SK-N-SH treated with all-trans-retinoic acid at 6 μM for 48 hours (cell line): Measurements from ENCODE around the gene AQP12A.

Experiments
- ATAC-seq: fragments of 200-7000 bp; cut with Tn5 transposase; 3 replicates; pipeline ENCODE4 v1.9.1; 2020; ENCODE audit warnings: mild to moderate bottlenecking, moderate library complexity
- ARNTL ChIP-seq: fragments of 450-650 bp; formaldehyde crosslinking; IDR thresholded peaks from 2 replicates; pipeline ENCODE4 v1.5.0; 2020; ENCODE audit warnings: low read depth, mild to moderate bottlenecking, moderate library complexity, borderline replicate concordance
- BACH2 ChIP-seq: fragments of 250-450 bp; sonication (Bioruptor Pico); IDR thresholded peaks from 2 replicates; pipeline ENCODE4 v1.9.0; 2021; ENCODE audit warnings: mild to moderate bottlenecking, borderline replicate concordance
- CSDC2 ChIP-seq: fragments of 250-450 bp; sonication (Bioruptor Pico); IDR thresholded peaks from 2 replicates; pipeline ENCODE4 v1.5.0; 2020; ENCODE audit warnings: mild to moderate bottlenecking, moderate library complexity
- GLIS3 ChIP-seq: fragments of 250-450 bp; sonication (Bioruptor Pico); IDR thresholded peaks from 2 replicates; pipeline ENCODE4 v1.5.0; 2020; ENCODE audit warnings: mild to moderate bottlenecking, moderate library complexity
- ISL1 ChIP-seq: fragments of 250-450 bp; sonication (Bioruptor Pico); IDR thresholded peaks from 2 replicates; pipeline ENCODE4 v2.1.2; 2022; ENCODE audit warnings: mild to moderate bottlenecking, moderate library complexity
- OSR1 ChIP-seq: fragments of 250-450 bp; sonication (Bioruptor Pico); IDR thresholded peaks from 2 replicates; pipeline ENCODE4 v1.8.0; 2022; ENCODE audit warnings: moderate library complexity, mild to moderate bottlenecking, inconsistent platforms
- PATZ1 ChIP-seq: fragments of 250-450 bp; sonication (Bioruptor Pico); IDR thresholded peaks from 2 replicates; pipeline ENCODE4 v1.8.0; 2020; ENCODE audit warnings: mild to moderate bottlenecking, moderate library complexity, borderline replicate concordance
- PPARA ChIP-seq: fragments of 250-450 bp; sonication (Bioruptor Pico); IDR thresholded peaks from 2 replicates; pipeline ENCODE4 v1.5.0; 2020; ENCODE audit warnings: mild to moderate bottlenecking, borderline replicate concordance
- RARB ChIP-seq: fragments of 250-450 bp; sonication (Bioruptor Pico); IDR thresholded peaks from 2 replicates; pipeline ENCODE4 v1.8.0; 2021; ENCODE audit warnings: mild to moderate bottlenecking, moderate library complexity
- SNAI2 ChIP-seq: fragments of 250-450 bp; sonication (Bioruptor Pico); IDR thresholded peaks from 2 replicates; pipeline ENCODE4 v1.5.0; 2020; ENCODE audit warnings: mild to moderate bottlenecking, moderate library complexity
- TCF4 ChIP-seq: fragments of 250-450 bp; sonication (Bioruptor Pico); IDR thresholded peaks from 2 replicates; pipeline ENCODE4 v1.8.0; 2021; ENCODE audit warnings: mild to moderate bottlenecking, moderate library complexity, borderline replicate concordance
- TOX ChIP-seq: fragments of 250-450 bp; sonication (Bioruptor Pico); IDR thresholded peaks from 2 replicates; pipeline ENCODE4 v1.8.0; 2021; ENCODE audit warnings: mild to moderate bottlenecking, moderate library complexity, borderline replicate concordance
- ZC3H10 ChIP-seq: fragments of 250-450 bp; sonication (Bioruptor Pico); IDR thresholded peaks from 2 replicates; pipeline ENCODE4 v1.5.1; 2021; ENCODE audit warnings: mild to moderate bottlenecking, moderate library complexity
- ZFP3 ChIP-seq: fragments of 250-450 bp; sonication (Bioruptor Pico); IDR thresholded peaks from 2 replicates; pipeline ENCODE4 v1.5.0; 2020; ENCODE audit warnings: mild to moderate bottlenecking, moderate library complexity
- ZFP30 ChIP-seq: fragments of 450-650 bp; formaldehyde crosslinking; IDR thresholded peaks from 2 replicates; pipeline ENCODE4 v1.5.0; 2022; ENCODE audit warnings: mild to moderate bottlenecking, moderate library complexity
- ZNF565 ChIP-seq: fragments of 450-650 bp; formaldehyde crosslinking; conservative IDR thresholded peaks from 2 replicates; pipeline ENCODE4 v1.5.0; 2020; ENCODE audit warnings: low read depth, mild to moderate bottlenecking, moderate library complexity
- ZNF70 ChIP-seq: fragments of 450-650 bp; formaldehyde crosslinking; IDR thresholded peaks from 2 replicates; pipeline ENCODE4 v1.5.0; 2020; ENCODE audit warnings: mild to moderate bottlenecking, moderate library complexity
- ZNF8 ChIP-seq: fragments of 450-650 bp; formaldehyde crosslinking; IDR thresholded peaks from 2 replicates; pipeline ENCODE4 v1.5.0; 2020; ENCODE audit warnings: mild to moderate bottlenecking, moderate library complexity
- TF ChIP-seq, protein P1 (sequence below): fragments of 250-450 bp; sonication (Bioruptor Pico); IDR thresholded peaks from 2 replicates; pipeline ENCODE4 v1.5.1; 2021; ENCODE audit warnings: mild to moderate bottlenecking, moderate library complexity
- TF ChIP-seq, protein P2 (sequence below): fragments of 250-450 bp; sonication (Bioruptor Pico); IDR thresholded peaks from 2 replicates; pipeline ENCODE4 v1.5.0; 2020; ENCODE audit warnings: mild to moderate bottlenecking, moderate library complexity
- TF ChIP-seq, protein P3 (sequence below): fragments of 250-450 bp; sonication (Bioruptor Pico); IDR thresholded peaks from 2 replicates; pipeline ENCODE4 v1.8.0; 2021; ENCODE audit warnings: low read depth, mild to moderate bottlenecking, moderate library complexity, borderline replicate concordance

AQP12A gene

GRCh38 chr2:240643093-240643810, 48.4 kb upstream of the AQP12A start:
- no peak for ATAC-seq
- TF ChIP-seq ISL1 (no peak), ZC3H10 (CRISPR knock-in tag) (no peak), ZFP30 (CRISPR knock-in tag) (no peak), BACH2 (CRISPR knock-in tag) (no peak), ZNF8 (CRISPR knock-in tag) (no peak), ZFP3 (CRISPR knock-in tag) (no peak), PPARA (CRISPR knock-in tag) (no peak), CSDC2 (CRISPR knock-in tag) (no peak), ZNF565 (no peak), GLIS3 (no peak), PATZ1 (CRISPR knock-in tag) (no peak), RARB (CRISPR knock-in tag) (no peak), ARNTL (no peak), ZNF70 (CRISPR knock-in tag) (no peak), TOX (CRISPR knock-in tag) (no peak), TCF4 (CRISPR knock-in tag) (no peak)
- TF ChIP-seq, protein P1, sequence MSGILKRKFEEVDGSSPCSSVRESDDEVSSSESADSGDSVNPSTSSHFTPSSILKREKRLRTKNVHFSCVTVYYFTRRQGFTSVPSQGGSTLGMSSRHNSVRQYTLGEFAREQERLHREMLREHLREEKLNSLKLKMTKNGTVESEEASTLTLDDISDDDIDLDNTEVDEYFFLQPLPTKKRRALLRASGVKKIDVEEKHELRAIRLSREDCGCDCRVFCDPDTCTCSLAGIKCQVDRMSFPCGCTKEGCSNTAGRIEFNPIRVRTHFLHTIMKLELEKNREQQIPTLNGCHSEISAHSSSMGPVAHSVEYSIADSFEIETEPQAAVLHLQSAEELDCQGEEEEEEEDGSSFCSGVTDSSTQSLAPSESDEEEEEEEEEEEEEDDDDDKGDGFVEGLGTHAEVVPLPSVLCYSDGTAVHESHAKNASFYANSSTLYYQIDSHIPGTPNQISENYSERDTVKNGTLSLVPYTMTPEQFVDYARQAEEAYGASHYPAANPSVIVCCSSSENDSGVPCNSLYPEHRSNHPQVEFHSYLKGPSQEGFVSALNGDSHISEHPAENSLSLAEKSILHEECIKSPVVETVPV (CRISPR knock-in tag) = no peak
- TF ChIP-seq, protein P2, sequence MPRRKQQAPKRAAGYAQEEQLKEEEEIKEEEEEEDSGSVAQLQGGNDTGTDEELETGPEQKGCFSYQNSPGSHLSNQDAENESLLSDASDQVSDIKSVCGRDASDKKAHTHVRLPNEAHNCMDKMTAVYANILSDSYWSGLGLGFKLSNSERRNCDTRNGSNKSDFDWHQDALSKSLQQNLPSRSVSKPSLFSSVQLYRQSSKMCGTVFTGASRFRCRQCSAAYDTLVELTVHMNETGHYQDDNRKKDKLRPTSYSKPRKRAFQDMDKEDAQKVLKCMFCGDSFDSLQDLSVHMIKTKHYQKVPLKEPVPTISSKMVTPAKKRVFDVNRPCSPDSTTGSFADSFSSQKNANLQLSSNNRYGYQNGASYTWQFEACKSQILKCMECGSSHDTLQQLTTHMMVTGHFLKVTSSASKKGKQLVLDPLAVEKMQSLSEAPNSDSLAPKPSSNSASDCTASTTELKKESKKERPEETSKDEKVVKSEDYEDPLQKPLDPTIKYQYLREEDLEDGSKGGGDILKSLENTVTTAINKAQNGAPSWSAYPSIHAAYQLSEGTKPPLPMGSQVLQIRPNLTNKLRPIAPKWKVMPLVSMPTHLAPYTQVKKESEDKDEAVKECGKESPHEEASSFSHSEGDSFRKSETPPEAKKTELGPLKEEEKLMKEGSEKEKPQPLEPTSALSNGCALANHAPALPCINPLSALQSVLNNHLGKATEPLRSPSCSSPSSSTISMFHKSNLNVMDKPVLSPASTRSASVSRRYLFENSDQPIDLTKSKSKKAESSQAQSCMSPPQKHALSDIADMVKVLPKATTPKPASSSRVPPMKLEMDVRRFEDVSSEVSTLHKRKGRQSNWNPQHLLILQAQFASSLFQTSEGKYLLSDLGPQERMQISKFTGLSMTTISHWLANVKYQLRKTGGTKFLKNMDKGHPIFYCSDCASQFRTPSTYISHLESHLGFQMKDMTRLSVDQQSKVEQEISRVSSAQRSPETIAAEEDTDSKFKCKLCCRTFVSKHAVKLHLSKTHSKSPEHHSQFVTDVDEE (CRISPR knock-in tag) = no peak
- TF ChIP-seq, protein P3, sequence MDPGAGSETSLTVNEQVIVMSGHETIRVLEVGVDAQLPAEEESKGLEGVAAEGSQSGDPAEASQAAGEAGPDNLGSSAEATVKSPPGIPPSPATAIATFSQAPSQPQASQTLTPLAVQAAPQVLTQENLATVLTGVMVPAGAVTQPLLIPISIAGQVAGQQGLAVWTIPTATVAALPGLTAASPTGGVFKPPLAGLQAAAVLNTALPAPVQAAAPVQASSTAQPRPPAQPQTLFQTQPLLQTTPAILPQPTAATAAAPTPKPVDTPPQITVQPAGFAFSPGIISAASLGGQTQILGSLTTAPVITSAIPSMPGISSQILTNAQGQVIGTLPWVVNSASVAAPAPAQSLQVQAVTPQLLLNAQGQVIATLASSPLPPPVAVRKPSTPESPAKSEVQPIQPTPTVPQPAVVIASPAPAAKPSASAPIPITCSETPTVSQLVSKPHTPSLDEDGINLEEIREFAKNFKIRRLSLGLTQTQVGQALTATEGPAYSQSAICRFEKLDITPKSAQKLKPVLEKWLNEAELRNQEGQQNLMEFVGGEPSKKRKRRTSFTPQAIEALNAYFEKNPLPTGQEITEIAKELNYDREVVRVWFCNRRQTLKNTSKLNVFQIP = no peak

- ATAC-seq = no peak
- TF ChIP-seq ARNTL (no peak), PATZ1 (CRISPR knock-in tag) (no peak), ZC3H10 (CRISPR knock-in tag) (no peak), OSR1 (CRISPR knock-in tag) (no peak), TOX (CRISPR knock-in tag) (no peak), ZNF70 (CRISPR knock-in tag) (no peak), PPARA (CRISPR knock-in tag) (no peak), SNAI2 (CRISPR knock-in tag) (no peak), BACH2 (CRISPR knock-in tag) (no peak)
- TF ChIP-seq, protein P2 (CRISPR knock-in tag) = no peak
Measured at GRCh38 chr2:240643811-240644150, 47.9 kb upstream of the AQP12A start.
